ENCODE measurements around the gene KCNK5. TPM values are rescaled to one million over a fixed set of nuclear protein-coding genes. Genes with fewer than 3 reads are reported as not detected.

Gene KCNK5
- total RNA-seq, 6 donors from 2014 or later, result 8.9 to 34.6 (median 17.3) TPM

DNA sequence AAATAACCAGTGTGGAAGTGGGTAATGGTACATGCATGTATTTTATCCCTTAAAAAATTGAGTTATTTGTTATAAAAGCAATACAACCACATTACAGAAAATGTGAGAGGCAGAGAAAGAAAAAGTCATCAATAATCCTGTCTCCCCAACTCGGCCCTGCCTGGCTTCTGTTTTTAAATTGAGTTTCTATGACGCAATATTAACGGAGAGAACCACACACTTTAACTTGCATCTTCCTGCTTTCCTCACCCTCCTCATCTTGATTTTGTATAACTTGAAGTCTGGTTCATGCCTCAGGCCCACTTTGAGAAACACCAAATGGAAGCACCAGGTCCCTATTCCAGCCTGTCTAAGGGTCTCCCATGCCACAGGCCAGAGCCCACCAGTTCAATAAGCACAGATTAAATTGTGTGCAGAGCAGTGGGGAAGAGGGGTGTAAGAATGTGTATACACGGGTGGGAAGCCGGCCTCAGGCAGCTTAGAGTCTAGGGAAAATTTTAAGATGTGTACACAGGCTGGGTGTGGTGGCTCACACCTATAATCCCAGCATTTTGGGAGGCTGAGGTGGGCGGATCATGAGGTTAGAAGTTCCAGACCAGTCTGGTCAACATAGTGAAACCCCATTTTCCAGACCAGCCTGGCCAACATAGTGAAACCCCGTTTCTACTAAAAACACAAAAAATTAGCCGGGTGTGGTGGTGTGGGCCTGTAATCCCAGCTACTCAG, 15.9 kb downstream of the KCNK5 start:
- H3K27me3 ChIP-seq, result no peaks in the 10 kb centered on the region
- no peaks in the 10 kb centered on the region for H3K9me3 ChIP-seq
- DNase-seq (no peak), ATAC-seq (ENCODE audit: low FRiP score in 2 of 2) (no peak)
- H3K27ac ChIP-seq, result peak overlapping the region in 2 of 4 donors; percentile 20 to 30
- H3K4me1 ChIP-seq, result peaks cover 44 to 88% (median 65%) of the 10 kb centered on the region in 4 donors
- no peak overlapping the region for H3K4me3 ChIP-seq
- H3K36me3 ChIP-seq, result no peaks in the 10 kb centered on the region
- TF ChIP-seq EP300 (IDR thresholded peaks at IDR 0.05), result no peak
- no peak for TF ChIP-seq POLR2AphosphoS5 (IDR thresholded peaks at IDR 0.05)
- TF ChIP-seq, protein P1, sequence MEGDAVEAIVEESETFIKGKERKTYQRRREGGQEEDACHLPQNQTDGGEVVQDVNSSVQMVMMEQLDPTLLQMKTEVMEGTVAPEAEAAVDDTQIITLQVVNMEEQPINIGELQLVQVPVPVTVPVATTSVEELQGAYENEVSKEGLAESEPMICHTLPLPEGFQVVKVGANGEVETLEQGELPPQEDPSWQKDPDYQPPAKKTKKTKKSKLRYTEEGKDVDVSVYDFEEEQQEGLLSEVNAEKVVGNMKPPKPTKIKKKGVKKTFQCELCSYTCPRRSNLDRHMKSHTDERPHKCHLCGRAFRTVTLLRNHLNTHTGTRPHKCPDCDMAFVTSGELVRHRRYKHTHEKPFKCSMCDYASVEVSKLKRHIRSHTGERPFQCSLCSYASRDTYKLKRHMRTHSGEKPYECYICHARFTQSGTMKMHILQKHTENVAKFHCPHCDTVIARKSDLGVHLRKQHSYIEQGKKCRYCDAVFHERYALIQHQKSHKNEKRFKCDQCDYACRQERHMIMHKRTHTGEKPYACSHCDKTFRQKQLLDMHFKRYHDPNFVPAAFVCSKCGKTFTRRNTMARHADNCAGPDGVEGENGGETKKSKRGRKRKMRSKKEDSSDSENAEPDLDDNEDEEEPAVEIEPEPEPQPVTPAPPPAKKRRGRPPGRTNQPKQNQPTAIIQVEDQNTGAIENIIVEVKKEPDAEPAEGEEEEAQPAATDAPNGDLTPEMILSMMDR (IDR thresholded peaks at IDR 0.05), result no peak
- no peak for TF ChIP-seq POLR2A (IDR thresholded peaks at IDR 0.05)
- WGBS, 2 donors, result 63 to 64% methylated on average over 8 of the region's 8 CpGs

DNA sequence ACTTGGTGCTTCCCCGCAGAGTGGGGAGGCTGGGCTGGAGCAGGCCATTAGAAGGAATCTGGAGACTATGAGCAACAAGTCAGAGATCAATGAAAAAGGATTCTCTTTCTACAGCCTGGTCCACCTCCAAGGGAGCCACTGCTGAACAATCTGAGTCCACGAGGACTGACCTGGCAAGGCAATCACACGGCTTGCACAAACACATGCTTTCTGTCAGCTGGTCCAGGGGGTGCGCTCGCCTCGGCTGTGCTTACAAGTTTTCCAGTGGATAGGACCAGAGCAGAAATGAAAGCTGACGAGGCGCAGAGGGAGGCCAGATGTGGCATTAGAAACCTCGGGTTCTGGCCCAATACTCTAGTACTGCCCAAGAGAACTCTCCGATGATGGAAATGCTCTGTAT, 18.1 kb downstream of the KCNK5 start:
- WGBS, 2 donors, result 76% methylated on average over 9 to 10 of the region's 10 CpGs
- ATAC-seq (ENCODE audit: low FRiP score in 2 of 2), result no peak
- H3K36me3 ChIP-seq, result no peaks in the 10 kb centered on the region
- H3K4me3 ChIP-seq, result no peak overlapping the region
- H3K27ac ChIP-seq, result no peak overlapping the region
- no peaks in the 10 kb centered on the region for H3K27me3 ChIP-seq
- H3K9me3 ChIP-seq, result no peaks in the 10 kb centered on the region
- TF ChIP-seq EP300 (IDR thresholded peaks at IDR 0.05), result no peak
- TF ChIP-seq, protein P1 (IDR thresholded peaks at IDR 0.05), result no peak
- TF ChIP-seq POLR2A (IDR thresholded peaks at IDR 0.05), result no peak
- TF ChIP-seq POLR2AphosphoS5 (IDR thresholded peaks at IDR 0.05), result no peak
- DNase-seq, result no peak
- peaks cover 35 to 88% (median 72%) of the 10 kb centered on the region in 4 donors for H3K4me1 ChIP-seq

DNA sequence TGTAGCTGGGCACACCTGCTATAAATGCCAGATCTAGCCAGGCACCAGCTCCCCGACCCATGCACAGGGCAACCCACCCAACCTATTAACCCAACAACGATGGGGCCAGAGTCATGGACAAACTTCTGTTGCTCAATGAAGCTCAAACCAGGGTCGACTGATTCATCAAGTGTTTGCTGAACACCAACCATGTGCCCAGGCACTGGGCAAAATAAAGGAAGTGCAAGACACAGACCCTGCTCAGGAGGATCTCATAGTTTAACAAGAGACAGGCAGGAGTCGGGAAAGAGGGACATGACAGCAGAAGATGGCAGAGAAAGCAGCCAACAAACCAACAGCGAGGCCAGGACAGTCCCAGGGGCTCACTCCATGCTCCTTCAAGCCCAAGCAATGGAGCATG, 18.8 kb downstream of the KCNK5 start:
- 52 to 73% methylated on average over 5 of the region's 5 CpGs for WGBS, 2 donors
- Histone ChIP-seq H3K4me1 (peaks cover 33 to 90% (median 73%) of the 10 kb centered on the region in 4 donors), H3K36me3 (no peaks in the 10 kb centered on the region), H3K9me3 (no peaks in the 10 kb centered on the region), H3K27ac (peak overlapping the region in 2 of 4 donors; percentile 41 to 51), H3K27me3 (no peaks in the 10 kb centered on the region), H3K4me3 (no peak overlapping the region)
- TF ChIP-seq POLR2AphosphoS5 (IDR thresholded peaks at IDR 0.05), result no peak
- TF ChIP-seq, protein P1 (IDR thresholded peaks at IDR 0.05), result no peak
- TF ChIP-seq EP300 (IDR thresholded peaks at IDR 0.05), result no peak
- TF ChIP-seq POLR2A (IDR thresholded peaks at IDR 0.05), result no peak
- DNase-seq (peak in 1 of 2 donors; percentile 36), ATAC-seq (ENCODE audit: low FRiP score in 2 of 2) (no peak)

DNA sequence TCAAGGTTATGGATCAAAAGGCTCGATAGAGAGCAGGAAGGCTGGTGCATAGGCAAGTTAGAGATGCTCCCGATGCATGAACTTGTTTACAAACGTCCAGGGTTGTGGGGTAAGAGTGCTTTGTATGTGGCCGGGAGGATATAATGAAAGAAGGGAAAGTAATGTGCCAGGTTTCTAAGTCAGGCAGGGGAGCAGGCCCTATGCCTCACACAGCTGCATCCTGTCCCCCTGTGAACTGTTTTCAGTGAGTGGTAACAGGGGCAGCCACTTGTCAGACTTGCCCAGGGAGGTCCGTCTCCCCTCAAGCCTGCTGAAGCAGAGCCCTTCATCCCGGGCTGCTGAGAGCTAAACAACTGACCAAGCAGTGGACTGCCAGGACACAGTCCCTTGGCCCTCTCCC, 19.4 kb downstream of the KCNK5 start:
- DNase-seq (no peak), ATAC-seq (ENCODE audit: low FRiP score in 2 of 2) (no peak)
- no peaks in the 10 kb centered on the region for H3K36me3 ChIP-seq
- H3K4me1 ChIP-seq, result peaks cover 33 to 87% (median 70%) of the 10 kb centered on the region in 4 donors
- WGBS, 2 donors, result 19 to 25% methylated on average over 4 to 6 of the region's 6 CpGs
- no peaks in the 10 kb centered on the region for H3K9me3 ChIP-seq
- H3K4me3 ChIP-seq, result no peak overlapping the region
- H3K27ac ChIP-seq, result peak overlapping the region in 3 of 4 donors; percentile 27 to 51 (median 41)
- no peak for TF ChIP-seq POLR2AphosphoS5 (IDR thresholded peaks at IDR 0.05)
- no peak for TF ChIP-seq EP300 (IDR thresholded peaks at IDR 0.05)
- TF ChIP-seq POLR2A (IDR thresholded peaks at IDR 0.05), result no peak
- TF ChIP-seq, protein P1 (IDR thresholded peaks at IDR 0.05), result no peak
- H3K27me3 ChIP-seq, result no peaks in the 10 kb centered on the region

All from upper lobe of left lung (tissue), 6 donors.